A204.1 (cell line): ENCODE measurements around the gene HS3ST6.
"Not testable (repeated sequence)": the region's sequence is repeated elsewhere in the genome, so short reads cannot be mapped to it uniquely, and the experiment has no call there.

ENCODE experiments used
- FAIRE-seq: peaks from 2 replicates; lab custom pipeline; 2012; peaks lifted over from hg19 to GRCh38; lab: Jason Lieb, UNC

The HS3ST6 gene

DNA sequence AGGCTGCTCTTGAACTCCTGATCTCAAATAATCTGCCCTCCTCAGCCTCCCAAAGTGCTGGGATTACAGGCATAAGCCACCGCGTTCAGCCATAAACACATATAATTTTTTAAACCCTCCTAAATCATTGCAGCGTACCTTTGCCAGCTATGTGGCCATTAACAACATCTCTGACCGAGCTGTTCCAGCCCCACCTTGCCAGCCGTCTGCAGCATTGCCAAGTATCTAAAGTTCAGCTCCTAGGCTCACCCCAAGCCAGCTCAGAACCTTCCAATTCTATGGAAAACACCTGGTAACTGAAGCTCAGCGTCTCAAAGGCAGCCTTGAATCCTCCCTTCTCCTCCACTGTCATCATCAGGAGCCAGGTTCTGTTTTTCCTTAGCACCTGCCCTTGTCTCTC is 41.1 kb downstream of the HS3ST6 start:
- FAIRE-seq = no peak

DNA sequence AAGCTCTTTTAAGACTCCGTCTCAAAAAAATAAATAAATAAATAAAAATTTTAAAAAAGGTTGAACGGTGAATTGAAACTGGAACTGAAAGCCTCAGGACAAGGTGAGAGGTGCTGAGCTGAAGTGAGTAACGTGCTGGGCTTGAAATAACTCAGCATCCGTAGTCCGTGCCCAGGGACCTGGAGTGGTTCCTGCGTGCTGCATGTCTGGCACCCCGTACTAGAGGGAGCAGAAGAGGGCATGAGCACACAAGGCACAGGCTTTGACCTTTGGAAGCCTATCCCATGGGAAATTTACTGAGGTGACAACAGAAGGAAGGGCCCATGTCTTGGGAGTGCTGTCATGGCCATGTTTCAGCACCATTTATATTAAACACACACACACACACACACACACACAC is 41.7 kb downstream of the HS3ST6 start:
- FAIRE-seq = no peak

DNA sequence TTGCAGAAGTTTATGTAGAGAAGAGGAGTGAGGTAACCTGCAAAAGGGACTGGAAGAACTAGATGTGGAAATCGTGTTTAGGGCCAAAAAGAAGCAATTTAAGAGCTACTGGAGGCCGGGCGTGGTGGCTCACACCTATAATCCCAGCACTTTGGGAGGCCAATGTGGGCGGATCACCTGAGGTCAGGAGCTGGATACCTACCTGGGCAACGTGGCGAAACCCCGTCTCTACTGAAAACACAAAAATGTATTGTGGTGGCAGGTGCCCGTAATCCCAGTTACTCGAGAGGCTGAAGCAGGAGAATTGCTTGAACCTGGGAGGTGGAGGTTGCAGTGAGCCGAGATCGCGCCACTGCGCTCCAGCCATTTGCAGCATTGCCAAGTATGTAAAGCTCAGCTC is 42.1 kb downstream of the HS3ST6 start:
- not testable (repeated sequence) for FAIRE-seq

DNA sequence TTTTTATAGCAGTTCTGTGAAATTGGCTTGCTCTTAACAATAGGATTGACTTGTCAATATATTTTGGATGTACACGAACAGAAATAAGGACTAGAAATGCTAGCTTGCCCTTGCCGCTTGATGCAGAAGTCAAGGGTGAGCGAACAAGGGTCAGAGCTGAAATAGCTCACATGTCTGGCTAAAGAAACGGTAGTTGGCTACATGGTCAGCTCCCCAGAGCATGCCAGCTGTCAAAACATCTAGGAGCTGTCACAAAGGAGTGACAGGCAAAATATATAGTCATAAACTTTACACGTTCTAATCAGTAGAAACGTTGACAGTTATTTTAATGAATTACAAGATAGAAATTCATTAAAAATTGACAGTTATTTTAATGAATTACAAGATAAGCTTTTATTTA is 43.4 kb downstream of the HS3ST6 start:
- no peak for FAIRE-seq

DNA sequence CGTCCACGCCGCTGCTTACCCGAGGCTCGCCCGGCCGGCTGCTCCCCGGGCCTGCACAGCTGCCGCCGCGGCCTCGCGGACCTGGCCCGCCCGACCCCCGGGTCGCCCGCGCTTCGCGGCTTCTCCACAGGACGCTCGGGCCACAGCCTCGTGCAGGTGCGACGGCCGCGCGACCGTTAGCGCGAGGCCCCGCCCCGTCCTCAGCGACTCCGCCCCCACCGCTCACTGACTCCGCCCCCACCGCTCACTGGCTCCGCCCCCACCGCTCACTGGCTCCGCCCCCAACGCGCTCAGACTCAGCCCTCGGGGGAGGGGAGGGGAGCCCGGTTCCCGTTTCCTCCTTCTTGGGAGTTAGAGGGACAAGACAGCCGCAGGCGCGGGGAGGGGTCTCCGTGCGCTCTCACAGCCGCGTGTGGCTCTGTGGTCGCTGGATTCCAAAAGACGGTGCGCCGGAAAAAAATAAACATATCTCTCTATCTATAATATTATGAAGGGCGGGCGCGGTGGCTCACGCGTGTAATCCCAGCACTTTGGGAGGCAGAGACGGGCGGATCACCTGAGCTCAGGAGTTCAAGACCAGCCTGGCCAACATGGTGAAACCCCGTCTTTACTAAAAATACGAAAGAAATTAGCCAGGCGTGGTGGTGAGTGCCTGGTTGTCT is 46.1 kb downstream of the HS3ST6 start, which contains the start of gene MEIOB:
Gene MEIOB (minus strand): TSS at position 191 of the 662 bp plus-strand sequence. CDS start 3,989 bp downstream, outside the sequence.
- FAIRE-seq = no peak

DNA sequence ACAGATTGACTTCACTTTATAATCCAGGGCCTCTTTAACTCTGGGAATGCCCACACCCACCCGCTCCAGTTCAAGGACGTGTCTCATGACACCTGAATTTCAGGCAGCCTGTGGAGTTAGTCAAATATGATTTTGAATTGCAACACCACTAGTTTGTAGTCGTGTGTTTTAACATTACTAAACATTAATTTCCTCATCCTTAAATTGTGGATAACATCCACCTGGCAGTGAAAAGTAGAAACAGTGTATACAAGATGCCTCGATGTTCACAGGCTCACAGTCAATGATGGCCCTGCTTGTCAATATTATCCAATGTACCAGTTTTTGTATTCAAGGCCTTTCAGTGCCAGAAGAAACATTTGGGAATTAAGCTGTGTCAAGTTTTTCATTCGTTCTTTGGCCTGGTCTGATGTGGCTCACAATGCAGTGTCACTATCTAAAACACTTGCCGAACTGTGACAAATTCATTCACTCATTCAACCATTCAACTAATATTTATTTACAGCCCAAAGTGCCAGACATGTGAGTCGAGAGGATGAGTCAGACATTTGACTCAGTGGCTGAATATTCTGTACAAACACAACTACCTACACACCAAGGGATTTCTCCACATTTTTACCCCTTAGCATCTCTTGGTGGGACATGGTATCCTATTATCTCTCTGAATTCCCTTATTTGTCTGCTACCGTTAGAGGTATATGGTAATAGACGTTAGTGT is 47.7 kb downstream of the HS3ST6 start:
- no peak for FAIRE-seq

DNA sequence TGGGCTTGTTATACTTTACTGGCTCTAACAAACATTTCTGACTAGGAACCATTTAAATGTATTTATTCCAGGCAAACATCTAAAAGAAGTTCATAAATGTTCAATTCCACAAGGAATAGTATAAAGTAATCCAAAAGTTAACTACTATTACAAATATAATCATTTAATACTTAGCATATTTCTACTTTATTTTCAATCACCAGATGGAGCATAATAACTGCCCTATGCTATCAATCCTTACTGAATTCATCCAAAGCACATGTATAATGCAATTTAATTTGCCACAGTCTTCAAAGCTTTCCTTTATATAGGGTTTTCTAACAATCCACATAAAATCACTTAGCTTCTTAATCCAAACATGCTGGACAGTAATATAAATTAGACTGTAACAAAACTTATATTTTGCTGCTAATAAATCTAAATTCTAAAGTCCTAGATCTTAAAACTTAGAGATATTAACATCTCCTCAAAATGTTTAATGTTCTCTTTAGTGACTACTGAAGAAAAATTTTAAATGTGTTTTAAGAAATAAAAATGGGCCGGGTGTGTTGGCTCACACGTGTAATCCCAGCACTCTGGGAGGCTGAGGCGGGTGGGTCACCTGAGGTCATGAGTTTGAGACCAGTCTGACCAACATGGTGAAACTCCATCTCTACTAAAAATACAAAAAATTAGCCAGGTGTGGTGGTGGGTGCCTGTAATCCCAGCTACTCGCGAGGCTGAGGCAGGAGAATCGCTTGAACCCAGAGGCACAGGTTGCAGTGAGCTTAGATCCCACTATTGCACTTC is 52.1 kb downstream of the HS3ST6 start:
- FAIRE-seq = peak; percentile 76

DNA sequence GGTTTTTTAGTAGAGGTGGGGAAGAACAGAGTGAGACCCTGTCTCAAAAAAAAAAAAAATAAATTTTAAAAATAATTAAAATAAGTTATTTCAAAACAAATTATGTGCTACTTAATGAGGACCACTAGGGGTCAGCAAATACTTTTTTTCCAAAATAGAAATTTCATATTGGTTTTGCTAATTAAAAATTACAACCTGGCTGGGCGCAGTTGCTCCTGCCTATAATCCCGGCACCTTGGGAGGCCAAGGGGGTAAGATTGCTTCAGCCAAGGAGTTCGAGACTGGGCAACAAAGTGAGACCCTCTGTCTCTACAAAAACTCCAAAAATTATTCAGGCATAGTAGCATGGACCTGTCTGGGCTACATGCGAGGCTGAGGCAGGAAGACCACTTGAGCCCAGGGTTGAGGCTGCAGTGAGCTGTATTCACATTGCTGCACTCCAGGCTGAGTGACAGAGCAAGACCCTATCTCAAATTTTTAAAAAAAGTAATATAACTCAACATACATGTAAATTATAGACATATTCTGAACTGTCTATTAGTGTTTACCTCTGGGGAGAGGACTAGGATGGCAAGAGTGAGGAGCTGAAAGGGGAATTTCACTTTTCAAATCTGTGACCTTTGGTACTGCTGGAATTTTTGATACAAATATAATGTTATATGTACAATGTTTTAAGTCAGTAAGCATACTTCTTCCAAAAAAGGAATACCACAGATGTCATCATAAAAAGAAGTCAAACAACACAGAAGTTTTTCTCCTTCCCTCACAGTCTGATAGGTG is 54.3 kb downstream of the HS3ST6 start:
- FAIRE-seq = peak; percentile 86

DNA sequence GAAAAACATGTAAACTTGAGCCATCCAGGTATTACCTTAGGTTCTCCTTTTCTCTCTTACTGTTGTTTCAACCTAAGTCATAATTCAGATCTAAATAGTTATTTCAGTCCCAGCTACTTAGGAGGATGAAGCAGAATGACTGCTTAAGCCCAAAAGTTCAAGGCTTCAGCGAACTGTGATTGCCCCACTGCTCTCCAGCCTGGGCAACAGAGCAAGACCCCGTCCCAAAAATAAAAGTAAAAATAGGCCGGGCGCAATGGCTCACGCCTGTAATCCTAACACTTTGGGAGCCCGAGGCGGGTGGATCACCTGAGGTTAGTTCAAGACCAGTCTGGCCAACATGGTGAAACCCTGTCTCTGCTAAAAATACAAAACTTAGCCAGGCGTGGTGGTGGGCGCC is 55.8 kb downstream of the HS3ST6 start:
- no peak for FAIRE-seq

DNA sequence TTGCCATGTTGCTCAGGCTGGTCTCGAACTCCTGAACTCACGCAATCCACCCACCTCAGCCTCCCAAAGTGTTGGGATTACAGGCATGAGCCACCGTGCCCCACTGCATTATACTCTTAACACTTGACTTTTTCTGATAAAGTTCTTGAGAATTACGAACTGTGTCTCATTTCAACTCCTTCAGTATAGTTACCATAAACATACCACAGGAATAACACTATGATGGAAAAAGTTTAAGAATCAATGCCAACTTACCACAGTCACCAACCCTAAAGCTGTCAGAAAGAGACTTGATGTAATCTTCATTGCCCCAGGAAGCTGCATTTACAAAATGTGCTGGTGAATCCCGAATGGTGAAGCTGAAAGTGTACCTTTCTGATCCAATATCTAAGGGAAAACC is 56.5 kb downstream of the HS3ST6 start:
- no peak for FAIRE-seq
